Lower leg skin (tissue), 3 donors: Measurements from ENCODE around the gene NPSR1.

Source experiments
- CTCF ChIP-seq, 3 donors: fragments of 450-650 bp; IDR thresholded peaks; one replicate each; pipeline ENCODE4 v1.5.1; 2016; ENCODE audit warnings: antibody characterized with exemption in 3 of 3, mild to moderate bottlenecking in 3 of 3, moderate library complexity in 2 of 3
- POLR2A ChIP-seq, 2 donors: fragments of 450-650 bp; IDR thresholded peaks; one replicate each; pipeline ENCODE4 v1.6.1; 2016 to 2017; ENCODE audit warnings: antibody characterized with exemption in 2 of 2, mild to moderate bottlenecking in 1 of 2, moderate library complexity in 1 of 2

DNA sequence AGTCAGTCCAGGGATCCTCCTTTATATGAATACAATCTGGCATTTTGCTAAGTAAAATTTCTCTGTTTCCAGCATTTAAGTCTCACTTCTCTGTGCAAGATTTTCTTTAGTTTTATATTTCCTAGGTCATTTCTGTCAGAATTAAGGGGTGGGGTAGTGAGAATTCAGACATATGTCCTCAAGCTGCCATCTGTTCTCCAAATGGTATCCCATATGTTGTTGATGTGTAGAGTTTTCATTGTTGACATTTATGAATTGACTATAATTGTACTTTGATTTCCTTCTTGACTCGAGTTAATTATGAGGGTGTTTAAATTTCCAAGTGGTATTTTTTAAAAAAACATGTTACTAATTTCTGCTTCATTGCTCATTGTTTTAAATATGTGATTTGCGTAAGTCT lies 148.8 kb downstream of the NPSR1 start:
- TF ChIP-seq CTCF (IDR thresholded peaks at IDR 0.05) (no peak), POLR2A (IDR thresholded peaks at IDR 0.05) (no peak)
